GM18499 (cell line): ENCODE measurements around the gene BEND5.

Source experiments
- ATAC-seq: cut with Tn5 transposase; IDR thresholded peaks from one replicate; pipeline ENCODE4 v1.9.1; 2021; ENCODE audit warnings: moderate number of reproducible peaks; ENCODE audit not compliant: insufficient read depth, unreplicated experiment

Gene BEND5

DNA sequence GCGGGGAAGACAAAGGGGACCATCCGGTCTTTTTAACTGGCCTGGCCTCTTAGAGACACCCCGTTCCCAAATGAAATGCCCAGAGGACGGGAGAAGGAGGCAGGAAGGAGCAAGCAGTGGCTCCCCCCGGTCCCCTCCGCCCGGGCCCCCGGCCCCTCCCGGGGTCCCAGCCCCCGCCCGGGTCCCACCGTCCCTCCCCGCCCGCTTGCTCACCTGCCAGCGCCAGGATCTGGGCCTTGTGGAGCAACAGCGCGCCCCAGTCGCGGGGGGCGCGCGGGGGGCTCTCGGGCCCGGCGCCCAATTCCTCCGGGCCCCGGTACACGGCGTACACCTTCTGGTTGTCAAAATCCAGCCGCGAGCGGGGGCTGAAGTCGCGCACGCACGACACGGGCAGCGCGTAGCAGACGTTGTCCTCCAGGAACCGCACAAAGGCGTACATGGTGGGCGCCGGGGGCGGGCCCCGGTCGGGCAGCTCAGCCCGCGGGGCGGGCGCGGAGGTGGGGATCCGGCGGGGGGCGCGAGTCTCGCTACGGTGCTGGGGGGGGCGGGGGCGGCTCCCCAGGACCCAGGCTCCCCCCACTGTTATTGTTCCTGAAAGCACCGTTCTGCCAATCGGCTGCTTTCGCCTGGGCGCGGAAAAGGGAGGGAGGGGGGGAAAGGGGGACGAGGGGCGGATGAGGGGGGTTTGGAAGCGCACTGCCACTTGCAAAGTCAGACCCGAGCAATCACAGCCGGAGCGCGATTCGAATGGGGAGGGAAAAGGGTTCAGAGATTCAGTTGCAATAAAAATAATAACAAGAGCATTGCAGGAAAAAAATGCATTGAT, at the start of gene BEND5:
BEND5 (minus strand) TSS at position 499 of the 826 bp plus-strand sequence; CDS start at position 439, 60 bp downstream.
- no peak for ATAC-seq

- ATAC-seq, result no peak
Measured at GRCh38 chr1:48823168-48823567, 46.5 kb upstream of the BEND5 start.

DNA sequence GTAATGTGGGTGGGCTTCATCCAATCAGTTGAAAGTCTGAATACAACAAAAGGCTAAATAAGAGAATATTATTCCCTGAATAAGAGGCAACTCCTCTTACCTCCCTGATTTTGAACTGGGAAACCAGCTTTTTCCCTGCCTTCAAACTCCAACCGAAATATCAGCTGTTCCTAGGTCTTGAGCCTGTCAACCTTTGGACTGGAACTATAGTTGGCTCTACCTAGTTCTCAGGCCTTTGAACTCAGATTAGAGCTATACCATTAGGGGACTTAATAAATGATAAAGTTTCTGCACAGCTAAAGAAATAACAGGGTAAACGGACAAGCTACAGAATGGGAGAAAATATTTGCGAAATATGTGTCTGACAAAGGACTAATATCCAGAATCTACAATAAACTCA, 43.8 kb upstream of the BEND5 start:
- ATAC-seq, result no peak

- ATAC-seq, result no peak
Measured at GRCh38 chr1:48817505-48818114, 40.9 kb upstream of the BEND5 start.

- ATAC-seq, result no peak
Measured at GRCh38 chr1:48810740-48811139, 34.0 kb upstream of the BEND5 start.

GRCh38 chr1:48808496-48808895, 31.8 kb upstream of the BEND5 start:
- ATAC-seq, result no peak

GRCh38 chr1:48807554-48808260, 31.0 kb upstream of the BEND5 start:
- ATAC-seq, result no peak

DNA sequence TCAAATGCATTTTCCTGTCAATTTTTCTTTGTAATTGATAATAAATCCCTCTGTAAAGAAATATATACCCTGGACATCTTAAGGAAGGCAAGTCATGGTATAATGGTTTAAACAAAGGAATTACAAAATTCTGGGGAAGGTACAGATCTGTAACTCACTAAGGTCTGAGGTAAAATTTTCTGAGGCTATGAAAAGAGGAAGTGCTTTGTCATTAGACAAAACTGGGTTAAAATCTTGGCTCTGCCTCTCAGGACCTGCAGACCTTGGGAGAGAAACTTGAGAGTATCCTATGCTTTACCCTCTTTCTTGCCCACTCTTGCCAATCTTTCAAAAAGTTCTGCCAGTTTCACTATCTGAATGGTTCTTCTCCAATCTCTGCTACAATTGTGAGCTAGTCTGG, 26.8 kb upstream of the BEND5 start:
- ATAC-seq, result no peak

- no peak for ATAC-seq
Measured at GRCh38 chr1:48794816-48795215, 18.1 kb upstream of the BEND5 start.

DNA sequence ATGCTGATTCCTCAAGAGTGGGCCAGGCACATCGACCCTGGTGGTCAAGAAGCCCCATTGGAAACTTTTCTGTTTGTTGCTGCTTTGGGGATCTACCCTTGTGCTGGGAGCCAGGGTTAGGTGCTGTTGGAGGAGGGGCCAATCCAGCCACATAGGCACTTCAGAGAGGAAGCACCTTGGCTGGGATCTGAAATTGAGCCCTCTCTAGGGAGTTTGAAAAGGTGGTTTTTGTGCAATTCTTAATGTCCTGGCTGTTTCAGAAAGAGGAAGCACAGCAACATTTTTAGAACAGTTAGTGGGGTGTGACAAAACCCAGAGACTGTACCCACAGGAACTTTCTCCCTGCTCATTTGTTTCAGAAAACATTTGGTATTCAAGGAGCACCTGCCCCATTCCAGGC, 17.2 kb upstream of the BEND5 start:
- peak; percentile 76 for ATAC-seq

DNA sequence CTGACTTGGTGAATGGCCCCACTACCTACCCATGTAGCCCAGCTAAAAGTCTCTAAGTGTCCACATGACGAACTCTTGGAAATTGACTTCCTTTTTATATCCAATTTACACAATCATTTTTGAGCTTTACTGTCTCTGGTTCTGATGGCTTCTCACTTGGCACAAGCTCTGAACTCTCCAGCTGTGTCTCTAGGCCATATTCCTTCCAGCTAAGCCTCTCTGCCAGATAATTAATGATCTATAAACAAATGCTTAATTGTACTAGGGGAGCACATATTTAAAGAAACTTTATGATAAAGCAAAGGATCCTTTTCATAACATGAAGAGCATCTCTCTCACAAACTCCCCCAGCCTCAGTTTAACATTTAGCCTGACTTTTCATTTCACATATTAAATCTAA, 16.3 kb upstream of the BEND5 start:
- no peak for ATAC-seq

DNA sequence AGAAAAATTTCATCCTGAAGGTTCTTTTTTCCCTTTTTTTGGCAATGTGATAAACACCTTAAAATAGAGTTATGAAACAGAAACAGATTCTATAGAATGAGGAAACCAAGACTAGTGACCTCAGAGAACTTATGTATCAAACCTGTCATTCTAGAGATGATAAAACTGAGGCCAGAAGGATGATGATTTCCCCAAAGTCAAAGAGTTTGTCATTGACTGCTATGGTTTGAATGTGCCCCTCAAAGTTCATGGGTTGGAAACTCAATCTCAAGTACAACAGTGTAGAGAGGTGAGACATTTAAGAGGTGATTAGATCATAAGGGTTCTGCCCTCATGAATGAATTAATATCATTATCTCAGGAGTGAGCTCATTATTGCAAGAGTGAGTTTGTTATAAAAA, 13.7 kb upstream of the BEND5 start:
- peak; percentile 33 for ATAC-seq

DNA sequence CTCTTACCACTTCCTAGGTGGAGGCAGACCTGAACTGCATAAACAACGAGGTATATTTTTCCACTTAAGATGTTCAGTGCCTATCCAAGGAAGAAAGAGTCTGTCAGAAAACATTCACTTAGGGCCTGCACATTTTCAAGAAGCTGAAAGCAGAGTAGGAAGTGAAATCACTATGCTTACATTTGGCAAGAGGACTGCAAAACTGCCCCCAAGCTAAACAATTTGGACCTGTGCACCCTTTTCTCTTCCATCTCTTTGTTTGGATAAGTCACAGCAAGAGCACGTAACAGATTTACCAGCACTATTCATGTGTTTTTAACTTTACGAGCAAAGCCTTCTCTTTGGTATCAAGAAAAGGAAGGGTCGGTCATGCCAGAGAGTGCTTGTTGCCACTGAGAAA, 13.2 kb upstream of the BEND5 start:
- peak; percentile 10 for ATAC-seq

- ATAC-seq, result peak; percentile 43
Measured at GRCh38 chr1:48785869-48786268, 9.2 kb upstream of the BEND5 start.

DNA sequence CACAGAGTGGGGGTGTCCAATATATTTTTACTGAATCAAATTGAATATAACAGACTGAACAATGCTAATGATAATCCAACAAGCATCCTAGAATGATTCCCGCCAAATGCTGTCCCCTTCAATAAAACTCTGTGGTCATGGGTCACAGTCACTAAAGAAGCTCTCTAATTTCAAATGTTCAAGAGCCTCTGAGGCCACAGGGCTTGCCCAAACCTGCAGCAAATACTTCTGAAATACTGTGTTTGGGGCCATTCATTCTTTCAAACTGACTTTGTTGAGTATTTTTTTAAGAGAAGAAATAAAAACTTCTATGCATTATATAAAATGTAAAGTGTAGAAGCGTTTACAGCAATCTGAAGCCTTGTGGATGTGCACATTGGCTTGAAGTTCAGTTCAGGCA, 7.6 kb upstream of the BEND5 start:
- ATAC-seq, result no peak

DNA sequence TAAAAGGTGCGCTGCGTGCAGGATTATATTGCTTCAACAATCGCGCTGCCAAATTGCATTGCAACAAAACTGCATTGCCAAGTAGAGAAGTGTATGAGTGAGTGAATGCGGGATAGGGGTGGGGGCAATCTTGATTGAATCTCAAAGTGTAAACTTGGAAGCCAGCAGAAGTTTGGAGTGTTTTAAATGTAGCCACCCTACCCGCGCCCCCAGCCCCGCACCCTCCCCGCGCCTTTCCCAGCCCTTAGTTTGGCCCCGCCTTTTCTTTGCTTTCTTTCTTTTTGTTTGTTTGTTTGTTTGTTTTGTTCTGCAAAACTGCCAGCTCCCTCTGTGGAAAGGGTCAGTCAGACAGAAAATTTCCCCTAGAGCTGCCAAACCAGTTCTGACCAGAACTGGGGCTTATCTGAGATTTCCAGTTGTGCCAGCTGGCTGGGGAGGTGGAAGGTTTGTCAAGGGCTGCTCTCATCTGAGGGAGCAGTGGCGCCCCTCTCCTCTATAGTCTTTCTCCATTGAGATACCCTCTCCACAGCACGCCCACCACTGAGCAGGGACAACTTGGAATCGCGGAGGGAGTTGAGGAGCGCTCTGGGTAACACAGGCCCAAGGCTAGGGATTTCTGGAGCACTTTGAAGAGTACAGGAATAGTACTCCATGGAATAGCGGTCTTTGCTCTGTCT, 666 bp upstream of the BEND5 start:
- ATAC-seq, result no peak

GRCh38 chr1:48775831-48776392, 779 bp downstream of the BEND5 start:
- ATAC-seq, result no peak

DNA sequence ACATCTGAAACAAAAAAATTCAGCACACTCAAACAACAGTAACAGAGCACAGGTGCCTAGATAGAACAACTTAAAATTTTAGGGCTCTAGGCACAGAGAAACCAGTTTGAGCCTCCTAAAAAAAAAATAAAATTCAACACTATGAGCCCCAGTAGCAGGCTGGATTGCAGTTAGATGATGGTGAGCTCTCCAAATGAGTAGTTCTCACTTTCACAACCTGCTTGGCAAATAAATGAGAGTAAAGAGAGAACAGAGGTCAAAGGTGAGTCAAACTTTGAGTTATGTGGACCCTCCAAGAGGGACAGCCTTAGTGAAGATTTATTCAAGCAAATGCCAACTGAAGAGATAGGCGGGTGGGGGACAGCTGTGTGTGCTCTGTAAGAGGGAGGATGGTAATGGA, 3.6 kb downstream of the BEND5 start:
- no peak for ATAC-seq

GRCh38 chr1:48772211-48772610, 4.5 kb downstream of the BEND5 start:
- ATAC-seq, result no peak

DNA sequence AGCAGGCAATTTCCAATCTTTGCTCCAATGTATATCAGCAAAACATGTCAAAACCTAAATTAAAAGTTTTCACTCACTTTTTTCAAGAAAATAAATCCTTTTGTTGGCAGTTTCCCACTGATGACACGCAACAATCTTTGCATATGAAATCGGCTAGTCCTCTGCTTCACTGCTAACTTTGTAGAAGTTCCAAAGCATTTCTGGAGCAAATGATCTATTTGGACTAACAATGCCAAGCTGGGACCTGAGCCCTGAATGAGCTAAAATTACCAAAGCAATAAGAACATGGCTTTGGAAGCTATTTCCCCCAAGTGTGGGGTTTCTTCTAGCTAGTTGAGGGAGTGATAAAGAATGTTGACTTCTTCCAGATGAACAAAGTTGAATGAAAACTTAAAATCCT, 5.1 kb downstream of the BEND5 start:
- no peak for ATAC-seq
